ENCODE data around the gene TAF4. TPM values are rescaled to one million over a fixed set of nuclear protein-coding genes. Genes with fewer than 3 reads are reported as not detected.

TAF4 gene
- polyA plus RNA-seq, 1 donor from 2014 or later = 10.2 TPM

DNA sequence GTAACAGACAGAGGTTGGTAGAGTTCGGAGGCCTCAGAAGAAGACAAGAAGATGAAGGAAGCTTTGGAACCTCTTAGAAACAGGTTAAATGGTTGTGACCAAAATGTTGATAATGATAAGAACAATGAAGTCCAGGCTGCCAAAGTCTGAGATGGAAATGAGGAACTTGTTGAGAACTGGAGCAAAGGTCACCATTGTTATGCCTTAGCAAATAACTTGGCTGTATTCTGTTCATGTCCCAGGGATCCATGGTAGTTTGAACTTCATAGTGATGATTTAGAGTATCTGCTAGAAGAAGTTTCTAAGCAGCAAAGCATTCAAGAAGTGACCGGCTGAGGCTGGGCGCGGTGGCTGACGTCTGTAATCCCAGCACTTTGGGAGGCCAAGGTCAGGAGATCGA is 45.5 kb upstream of the TAF4 start:
- H3K79me2 ChIP-seq (replicated peaks; ENCODE audit: insufficient read depth, low read length) = no peaks in the 10 kb centered on the region
- no peaks in the 10 kb centered on the region for H4K20me1 ChIP-seq (ENCODE audit: insufficient read depth)
- no peak overlapping the region for H3K4me2 ChIP-seq (ENCODE audit: low read length)
- H3K27ac ChIP-seq (ENCODE audit: low read length) = no peak overlapping the region
- H3K36me3 ChIP-seq (ENCODE audit: insufficient read depth, low read length) = no peaks in the 10 kb centered on the region
- TF ChIP-seq MXI1 (conservative IDR thresholded peaks at IDR 0.05; ENCODE audit: poor library complexity, severe bottlenecking) (no peak), EP300 (conservative IDR thresholded peaks at IDR 0.05; ENCODE audit: poor library complexity, severe bottlenecking) (no peak), RAD21 (conservative IDR thresholded peaks at IDR 0.05) (no peak), SMC3 (conservative IDR thresholded peaks at IDR 0.05; ENCODE audit: poor library complexity) (no peak), TAF1 (IDR thresholded peaks at IDR 0.05; ENCODE audit: low read depth) (no peak), EZH2 (IDR thresholded peaks at IDR 0.05; ENCODE audit: borderline replicate concordance, insufficient read depth, low read length, poor library complexity, severe bottlenecking) (no peak)
- TF ChIP-seq, protein P1, sequence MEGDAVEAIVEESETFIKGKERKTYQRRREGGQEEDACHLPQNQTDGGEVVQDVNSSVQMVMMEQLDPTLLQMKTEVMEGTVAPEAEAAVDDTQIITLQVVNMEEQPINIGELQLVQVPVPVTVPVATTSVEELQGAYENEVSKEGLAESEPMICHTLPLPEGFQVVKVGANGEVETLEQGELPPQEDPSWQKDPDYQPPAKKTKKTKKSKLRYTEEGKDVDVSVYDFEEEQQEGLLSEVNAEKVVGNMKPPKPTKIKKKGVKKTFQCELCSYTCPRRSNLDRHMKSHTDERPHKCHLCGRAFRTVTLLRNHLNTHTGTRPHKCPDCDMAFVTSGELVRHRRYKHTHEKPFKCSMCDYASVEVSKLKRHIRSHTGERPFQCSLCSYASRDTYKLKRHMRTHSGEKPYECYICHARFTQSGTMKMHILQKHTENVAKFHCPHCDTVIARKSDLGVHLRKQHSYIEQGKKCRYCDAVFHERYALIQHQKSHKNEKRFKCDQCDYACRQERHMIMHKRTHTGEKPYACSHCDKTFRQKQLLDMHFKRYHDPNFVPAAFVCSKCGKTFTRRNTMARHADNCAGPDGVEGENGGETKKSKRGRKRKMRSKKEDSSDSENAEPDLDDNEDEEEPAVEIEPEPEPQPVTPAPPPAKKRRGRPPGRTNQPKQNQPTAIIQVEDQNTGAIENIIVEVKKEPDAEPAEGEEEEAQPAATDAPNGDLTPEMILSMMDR (IDR thresholded peaks at IDR 0.05; ENCODE audit: poor library complexity, severe bottlenecking) = no peak
- TF ChIP-seq, protein P2, sequence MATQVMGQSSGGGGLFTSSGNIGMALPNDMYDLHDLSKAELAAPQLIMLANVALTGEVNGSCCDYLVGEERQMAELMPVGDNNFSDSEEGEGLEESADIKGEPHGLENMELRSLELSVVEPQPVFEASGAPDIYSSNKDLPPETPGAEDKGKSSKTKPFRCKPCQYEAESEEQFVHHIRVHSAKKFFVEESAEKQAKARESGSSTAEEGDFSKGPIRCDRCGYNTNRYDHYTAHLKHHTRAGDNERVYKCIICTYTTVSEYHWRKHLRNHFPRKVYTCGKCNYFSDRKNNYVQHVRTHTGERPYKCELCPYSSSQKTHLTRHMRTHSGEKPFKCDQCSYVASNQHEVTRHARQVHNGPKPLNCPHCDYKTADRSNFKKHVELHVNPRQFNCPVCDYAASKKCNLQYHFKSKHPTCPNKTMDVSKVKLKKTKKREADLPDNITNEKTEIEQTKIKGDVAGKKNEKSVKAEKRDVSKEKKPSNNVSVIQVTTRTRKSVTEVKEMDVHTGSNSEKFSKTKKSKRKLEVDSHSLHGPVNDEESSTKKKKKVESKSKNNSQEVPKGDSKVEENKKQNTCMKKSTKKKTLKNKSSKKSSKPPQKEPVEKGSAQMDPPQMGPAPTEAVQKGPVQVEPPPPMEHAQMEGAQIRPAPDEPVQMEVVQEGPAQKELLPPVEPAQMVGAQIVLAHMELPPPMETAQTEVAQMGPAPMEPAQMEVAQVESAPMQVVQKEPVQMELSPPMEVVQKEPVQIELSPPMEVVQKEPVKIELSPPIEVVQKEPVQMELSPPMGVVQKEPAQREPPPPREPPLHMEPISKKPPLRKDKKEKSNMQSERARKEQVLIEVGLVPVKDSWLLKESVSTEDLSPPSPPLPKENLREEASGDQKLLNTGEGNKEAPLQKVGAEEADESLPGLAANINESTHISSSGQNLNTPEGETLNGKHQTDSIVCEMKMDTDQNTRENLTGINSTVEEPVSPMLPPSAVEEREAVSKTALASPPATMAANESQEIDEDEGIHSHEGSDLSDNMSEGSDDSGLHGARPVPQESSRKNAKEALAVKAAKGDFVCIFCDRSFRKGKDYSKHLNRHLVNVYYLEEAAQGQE (IDR thresholded peaks at IDR 0.05; ENCODE audit: borderline replicate concordance) = no peak
- H2AFZ ChIP-seq (ENCODE audit: low read depth, low read length) = no peak overlapping the region
- H3K9ac ChIP-seq (ENCODE audit: low read length) = no peak overlapping the region
- H3K4me3 ChIP-seq (ENCODE audit: low read length) = no peak overlapping the region
- no peaks in the 10 kb centered on the region for H3F3A ChIP-seq (ENCODE audit: insufficient read depth, low read length, poor library complexity, severe bottlenecking)
- H3K9me2 ChIP-seq (ENCODE audit: insufficient read depth, low read length) = no peaks in the 10 kb centered on the region
- H3K9me3 ChIP-seq (ENCODE audit: low read length) = peaks cover 7% of the 10 kb centered on the region
- H3K27me3 ChIP-seq (ENCODE audit: insufficient read depth, low read depth, low read length) = no peaks in the 10 kb centered on the region

DNA sequence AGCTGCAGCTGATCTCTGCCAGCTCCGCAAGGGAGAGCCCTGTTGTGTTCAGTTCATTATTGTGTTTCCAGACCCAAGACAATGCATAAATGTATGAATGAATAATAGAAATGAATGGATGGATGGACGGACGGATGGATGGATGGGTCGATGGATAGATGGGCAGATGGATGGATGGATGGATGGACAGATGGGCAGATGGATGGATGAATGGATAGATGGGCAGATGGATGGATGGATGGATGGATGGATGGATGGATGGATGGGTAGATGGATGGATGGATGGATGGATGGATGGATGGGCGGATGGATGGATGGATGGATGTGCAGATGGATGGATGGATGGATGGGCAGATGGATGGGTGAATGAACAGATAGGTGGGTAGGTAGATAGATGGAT is 39.9 kb upstream of the TAF4 start:
- Histone ChIP-seq H3K79me2 (replicated peaks; ENCODE audit: insufficient read depth, low read length) (no peaks in the 10 kb centered on the region), H3K27me3 (ENCODE audit: insufficient read depth, low read depth, low read length) (no peaks in the 10 kb centered on the region), H3K9ac (ENCODE audit: low read length) (no peak overlapping the region), H3K27ac (ENCODE audit: low read length) (no peak overlapping the region), H3F3A (ENCODE audit: insufficient read depth, low read length, poor library complexity, severe bottlenecking) (no peaks in the 10 kb centered on the region), H3K9me2 (ENCODE audit: insufficient read depth, low read length) (no peaks in the 10 kb centered on the region), H3K4me3 (ENCODE audit: low read length) (no peak overlapping the region), H4K20me1 (ENCODE audit: insufficient read depth) (no peaks in the 10 kb centered on the region), H3K36me3 (ENCODE audit: insufficient read depth, low read length) (no peaks in the 10 kb centered on the region), H2AFZ (ENCODE audit: low read depth, low read length) (no peak overlapping the region), H3K4me2 (ENCODE audit: low read length) (no peak overlapping the region), H3K9me3 (ENCODE audit: low read length) (peaks cover 7% of the 10 kb centered on the region)
- TF ChIP-seq EZH2 (IDR thresholded peaks at IDR 0.05; ENCODE audit: borderline replicate concordance, insufficient read depth, low read length, poor library complexity, severe bottlenecking) (no peak), MXI1 (conservative IDR thresholded peaks at IDR 0.05; ENCODE audit: poor library complexity, severe bottlenecking) (no peak)
